GM19328 (cell line): ENCODE measurements around the gene MSS51.
"Not testable (repeated sequence)": the region's sequence is repeated elsewhere in the genome, so short reads cannot be mapped to it uniquely, and the experiment has no call there.

Experiments used
- ATAC-seq: cut with Tn5 transposase; IDR thresholded peaks from one replicate; pipeline ENCODE4 v1.9.1; 2021; ENCODE audit warnings: mild to moderate bottlenecking, moderate library complexity; ENCODE audit not compliant: unreplicated experiment

Gene MSS51

DNA sequence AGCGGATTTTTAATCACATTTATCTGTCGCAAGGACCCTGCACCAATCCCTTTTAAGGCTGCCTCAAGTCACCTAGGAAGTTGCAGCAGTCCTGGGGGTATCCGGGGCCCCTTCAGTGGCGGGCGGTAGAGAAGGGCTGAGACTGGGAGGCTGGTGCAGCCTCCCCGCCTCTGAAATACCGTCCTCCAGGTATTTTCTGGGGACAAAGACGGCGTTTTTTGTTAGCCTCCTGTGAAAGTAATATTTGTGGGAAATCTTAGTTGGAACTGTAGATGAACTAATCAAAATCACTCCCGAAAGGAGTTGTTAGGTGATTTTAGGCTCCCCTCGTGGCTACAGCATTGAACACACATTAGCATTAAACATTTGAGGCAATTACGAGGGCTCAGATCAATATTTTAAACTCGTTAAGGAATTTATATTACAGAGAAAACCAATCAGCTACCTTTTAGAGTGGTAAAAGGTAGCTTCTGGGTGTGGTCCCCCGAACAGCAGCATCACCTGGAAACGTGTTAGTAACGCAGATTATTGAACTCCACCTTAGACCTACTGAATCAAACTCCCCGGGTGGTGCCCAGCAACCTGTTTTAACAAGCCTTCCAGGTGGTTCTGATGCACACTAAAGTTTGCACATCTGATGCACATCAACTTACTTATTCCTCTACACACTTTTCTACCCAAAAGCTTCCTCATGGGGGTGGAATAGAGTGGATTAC, 19.0 kb downstream of the MSS51 start:
- peak; percentile 38 for ATAC-seq

DNA sequence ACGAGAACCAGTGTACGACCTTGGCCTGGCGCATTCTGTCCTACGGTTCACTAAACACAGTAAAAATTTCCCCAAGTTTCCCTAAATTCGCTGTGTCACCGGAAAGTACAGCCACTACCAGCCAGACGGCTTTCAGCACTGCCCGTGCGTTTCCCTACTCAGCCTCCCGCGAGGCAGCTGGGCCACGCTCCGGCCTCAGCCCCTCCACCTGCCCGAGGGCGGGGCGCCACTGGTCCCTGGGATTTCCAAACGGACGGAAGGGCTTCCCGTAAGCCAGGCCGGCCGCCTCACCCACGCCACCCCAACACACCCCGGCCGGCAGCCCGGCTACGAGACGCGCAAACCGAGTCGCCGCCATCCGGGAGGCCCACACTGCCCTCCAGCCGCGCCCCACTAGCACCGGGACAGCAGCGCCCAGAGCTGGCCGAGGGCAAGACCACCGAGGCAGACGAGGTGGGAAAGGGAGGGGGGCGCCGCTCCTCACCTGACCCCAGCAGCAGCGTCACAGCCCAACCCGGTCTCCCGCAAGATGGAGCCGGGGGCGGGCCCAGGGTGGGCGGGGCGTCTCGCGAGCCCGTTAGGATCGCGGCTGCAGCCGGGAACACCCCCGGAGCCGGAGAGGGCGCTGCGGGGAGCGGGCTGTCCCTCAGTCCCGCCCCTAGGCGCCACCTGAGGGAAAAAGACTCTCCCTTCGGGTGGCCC, 19.7 kb downstream of the MSS51 start, which contains the start of gene ANXA7:
Gene ANXA7 (minus strand): TSS at position 531 of the 702 bp plus-strand sequence. CDS start 13,202 bp downstream, outside the sequence.
- peak; percentile 85 for ATAC-seq

DNA sequence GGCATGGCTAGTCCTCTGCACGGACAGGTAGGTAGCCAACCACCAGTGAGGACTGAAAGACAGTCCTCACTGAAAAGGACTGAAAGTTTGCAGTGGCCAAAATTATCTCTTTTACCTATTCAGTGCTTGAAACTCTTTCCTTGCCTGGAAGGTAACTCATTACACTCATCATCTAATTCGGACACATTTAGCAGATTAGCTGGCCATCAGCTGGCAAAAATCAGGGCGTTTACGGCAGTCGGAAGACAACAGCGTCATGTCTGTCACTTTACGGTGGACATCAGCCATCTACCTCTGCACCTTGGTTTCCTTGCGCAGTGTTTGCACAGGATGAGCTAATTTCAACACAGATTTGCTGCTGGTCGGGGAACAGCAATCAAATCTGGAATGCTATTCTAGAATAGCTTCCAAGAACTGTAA, 20.2 kb downstream of the MSS51 start:
- peak; percentile 22 for ATAC-seq

DNA sequence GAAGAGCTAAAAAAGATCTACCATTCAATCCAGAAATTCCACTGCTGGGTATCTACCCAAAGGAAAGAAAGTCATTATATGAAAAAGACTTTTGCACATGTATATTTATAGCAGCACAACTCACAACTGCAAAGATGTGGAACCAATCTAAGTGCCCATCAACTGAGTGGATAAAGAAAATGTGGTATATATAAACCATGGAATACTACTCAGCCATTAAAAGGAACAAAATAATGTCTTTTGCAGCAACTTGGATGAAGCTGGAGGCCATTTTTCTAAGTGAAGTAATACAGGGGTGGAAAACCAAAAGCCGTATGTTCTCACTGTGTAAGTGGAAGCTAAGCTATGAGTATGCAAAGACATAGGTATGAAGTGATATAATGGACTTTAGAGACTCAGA, 22.5 kb downstream of the MSS51 start:
- no peak for ATAC-seq

DNA sequence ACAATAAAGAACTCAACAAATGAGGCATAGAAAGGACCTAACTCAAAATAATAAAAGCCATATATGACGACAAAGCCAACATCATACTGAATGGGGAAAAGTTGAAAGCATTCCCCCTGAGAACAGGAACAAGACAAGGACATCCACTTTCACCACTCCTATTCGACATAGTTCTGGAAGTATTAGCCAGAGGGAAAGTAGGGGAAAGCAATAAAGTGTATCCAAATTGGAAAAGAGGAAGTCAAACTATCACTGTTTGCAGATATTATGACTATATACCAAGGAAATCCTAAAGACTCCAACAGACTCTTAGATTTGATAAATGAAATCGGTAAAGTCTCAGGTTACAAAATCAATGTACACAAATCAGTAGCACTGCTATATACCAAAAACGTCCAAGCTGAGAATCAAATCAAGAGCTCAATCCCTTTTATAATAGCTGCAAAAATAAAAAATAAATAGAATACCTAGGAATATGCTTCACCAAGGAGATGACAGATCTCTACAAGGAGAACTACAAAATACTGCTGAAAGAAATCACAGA, 24.3 kb downstream of the MSS51 start:
- ATAC-seq: no peak

DNA sequence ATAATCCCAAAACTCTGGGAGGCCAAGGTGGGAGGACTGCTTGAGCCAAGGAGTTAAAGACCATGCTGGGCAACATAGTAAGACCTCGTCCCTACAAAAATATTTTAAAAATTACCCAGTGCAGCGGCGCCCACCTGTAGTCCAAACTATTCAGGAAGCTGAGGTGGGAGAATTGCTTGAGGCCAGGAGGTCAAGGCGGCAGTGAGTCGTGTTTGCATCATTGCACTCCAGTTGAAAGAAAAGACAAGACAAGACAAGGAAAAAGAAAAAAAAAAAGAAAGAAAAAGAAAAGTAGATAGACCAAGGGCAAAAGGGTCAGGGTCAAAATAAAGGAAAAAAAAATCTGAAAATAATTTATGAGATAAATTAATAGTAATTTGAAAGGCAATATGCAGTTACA, 25.3 kb downstream of the MSS51 start:
- ATAC-seq: no peak

DNA sequence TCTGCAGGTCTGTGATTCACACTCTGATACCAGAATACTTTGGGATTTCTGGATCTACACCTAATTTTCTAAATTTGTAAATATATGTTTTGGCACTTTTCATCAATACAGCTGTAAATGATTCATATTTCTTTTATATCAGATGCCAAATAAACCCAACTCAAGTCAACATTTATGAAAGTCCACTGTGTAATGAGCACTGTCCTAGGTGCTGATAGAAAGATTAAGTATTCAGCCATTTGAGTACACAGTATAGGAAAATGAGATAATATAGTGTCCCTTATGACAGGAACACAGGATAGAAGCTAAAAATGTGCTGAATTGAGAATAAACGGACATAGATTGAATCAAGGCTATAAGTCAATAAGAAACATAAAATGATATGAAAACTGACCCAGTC, 25.9 kb downstream of the MSS51 start:
- ATAC-seq: no peak

DNA sequence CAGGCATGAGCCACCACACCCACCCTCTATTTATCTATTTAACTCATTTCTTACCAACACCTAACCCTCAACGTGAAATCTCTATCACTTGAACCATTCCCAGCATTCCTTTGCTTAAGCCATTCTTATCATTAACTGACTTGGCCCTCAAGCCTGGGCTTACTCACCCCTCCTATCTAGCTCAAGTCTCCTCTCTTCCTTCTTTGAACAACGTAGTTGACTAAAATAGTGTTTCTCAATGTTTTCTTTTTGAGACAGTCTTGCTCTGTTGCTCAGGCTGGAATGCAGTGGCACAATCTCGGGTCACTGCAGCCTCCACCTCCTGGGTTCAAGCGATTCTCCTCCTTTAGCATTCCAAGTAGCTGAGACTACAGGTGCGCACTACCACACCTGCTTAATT, 26.5 kb downstream of the MSS51 start:
- no peak for ATAC-seq

DNA sequence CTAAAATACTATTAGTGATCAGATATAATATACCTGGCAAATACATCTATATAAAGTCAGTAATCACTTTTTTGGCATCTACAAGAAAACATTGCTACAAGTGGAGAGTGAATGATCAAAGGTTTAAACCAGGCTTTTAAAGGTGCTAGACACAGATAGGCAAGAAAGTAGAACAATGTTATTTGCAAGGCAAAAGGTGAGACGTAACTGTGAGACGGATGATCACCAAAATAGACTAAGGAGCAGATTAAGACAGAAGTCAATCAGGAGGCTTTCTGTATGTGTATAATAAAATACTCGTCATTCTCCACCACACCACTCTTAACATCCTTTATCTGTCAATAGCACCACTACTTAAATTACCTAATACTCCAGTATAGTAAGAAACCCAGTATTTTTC, 27.8 kb downstream of the MSS51 start:
- ATAC-seq: no peak

DNA sequence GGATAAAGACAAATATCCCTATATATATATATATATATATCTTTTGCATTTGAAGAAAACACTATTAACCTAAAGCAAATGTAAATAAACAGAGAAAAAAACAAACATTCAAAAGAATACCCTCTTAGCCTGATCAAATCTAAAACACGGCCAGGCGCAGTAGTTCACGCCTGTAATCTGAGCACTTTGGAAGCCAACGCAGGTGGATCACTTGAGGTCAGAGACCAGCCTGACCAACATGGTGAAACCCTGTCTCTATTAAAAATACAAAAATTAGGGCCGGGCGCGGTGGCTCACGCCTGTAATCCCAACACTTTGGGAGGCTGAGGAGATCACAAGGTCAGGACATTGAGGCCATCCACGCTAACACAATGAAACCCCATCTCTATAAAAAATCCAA, 28.7 kb downstream of the MSS51 start:
- no peak for ATAC-seq

DNA sequence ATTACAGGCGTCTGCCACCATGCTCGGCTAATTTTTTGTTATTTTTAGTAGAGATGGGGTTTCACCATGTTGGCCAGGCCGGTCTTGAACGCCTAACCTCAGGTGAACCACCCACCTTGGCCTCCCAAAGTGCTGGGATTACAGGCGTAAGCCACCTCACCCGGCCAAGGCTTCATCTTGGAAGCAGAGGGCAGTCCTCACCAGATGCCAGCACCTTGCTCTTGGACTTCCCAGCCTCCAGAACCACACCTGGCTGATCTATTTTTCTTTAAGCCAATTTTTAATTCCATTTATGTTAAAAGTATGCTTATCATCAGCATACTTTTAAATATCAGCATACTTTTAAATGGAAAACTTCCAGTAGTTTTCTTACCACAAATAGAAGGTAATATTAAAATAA, 31.7 kb downstream of the MSS51 start:
- no peak for ATAC-seq

DNA sequence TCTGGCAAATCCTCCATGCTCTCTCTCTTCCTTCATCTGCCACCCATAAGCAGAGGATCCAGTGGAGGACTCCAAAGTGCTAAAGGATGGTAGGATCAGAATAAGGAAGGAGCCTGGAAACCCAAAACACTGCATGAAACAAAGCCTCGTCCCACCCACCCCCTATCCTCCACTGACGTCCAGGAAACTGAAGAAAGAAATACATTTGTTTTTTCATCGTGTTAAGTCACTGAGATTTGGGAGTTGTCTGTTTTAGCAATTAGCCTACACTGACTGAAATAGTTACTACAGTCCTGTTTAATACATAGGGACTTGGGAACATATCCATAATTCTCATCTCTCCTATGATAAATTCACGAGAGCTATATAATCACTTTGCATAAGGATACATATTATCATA, 34.3 kb downstream of the MSS51 start:
- no peak for ATAC-seq

DNA sequence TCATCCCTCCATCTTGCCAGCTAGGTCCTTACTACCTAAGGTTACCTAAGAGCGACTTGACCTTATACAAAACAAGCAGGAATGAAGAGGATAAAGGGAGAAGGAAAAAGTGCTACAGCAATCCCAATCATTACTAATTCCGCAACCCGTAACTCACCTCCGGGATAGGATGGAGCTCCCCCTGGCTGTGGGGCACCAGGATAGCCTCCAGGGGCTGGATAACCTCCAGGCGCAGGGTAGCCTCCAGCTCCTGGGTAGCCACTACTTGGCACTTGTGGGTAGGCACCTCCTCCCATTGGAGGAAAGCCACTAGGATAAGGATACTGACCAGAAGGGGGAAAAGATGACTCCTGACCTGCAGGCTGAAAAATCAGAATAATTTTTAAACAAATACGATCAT, 35.3 kb downstream of the MSS51 start:
- no peak for ATAC-seq

DNA sequence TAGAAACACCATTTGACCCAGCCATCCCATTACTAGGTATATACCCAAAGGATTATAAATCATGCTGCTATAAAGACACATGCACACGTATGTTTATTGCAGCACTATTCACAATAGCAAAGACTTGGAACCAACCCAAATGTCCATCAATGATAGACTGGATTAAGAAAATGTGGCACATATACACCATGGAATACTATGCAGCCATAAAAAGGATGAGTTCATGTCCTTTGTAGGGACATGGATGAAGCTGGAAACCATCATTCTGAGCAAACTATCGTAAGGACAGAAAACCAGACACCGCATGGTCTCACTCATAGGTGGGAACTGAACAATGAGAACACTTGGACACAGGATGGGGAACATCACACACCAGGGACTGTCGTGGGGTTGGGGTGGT, 39.0 kb downstream of the MSS51 start:
- not testable (repeated sequence) for ATAC-seq

DNA sequence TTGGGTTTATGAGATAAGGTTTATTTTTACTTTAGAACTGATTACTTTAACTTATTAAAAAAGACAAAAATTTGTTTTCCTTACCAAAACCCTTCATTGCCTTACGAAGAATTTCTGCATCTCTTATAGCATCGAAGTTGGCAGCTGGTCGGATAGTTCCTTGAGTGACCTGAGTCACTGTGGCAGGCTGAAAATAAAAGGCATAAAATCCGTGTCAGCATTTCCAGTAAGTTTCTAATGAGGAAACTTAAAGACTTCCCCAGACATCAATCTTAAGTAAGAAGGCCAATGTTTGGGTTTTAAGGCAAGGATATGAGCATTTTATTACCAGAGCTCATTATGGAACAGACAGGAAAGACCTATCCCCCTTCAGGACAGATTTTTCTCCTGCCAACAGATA, 45.1 kb downstream of the MSS51 start:
- ATAC-seq: no peak

DNA sequence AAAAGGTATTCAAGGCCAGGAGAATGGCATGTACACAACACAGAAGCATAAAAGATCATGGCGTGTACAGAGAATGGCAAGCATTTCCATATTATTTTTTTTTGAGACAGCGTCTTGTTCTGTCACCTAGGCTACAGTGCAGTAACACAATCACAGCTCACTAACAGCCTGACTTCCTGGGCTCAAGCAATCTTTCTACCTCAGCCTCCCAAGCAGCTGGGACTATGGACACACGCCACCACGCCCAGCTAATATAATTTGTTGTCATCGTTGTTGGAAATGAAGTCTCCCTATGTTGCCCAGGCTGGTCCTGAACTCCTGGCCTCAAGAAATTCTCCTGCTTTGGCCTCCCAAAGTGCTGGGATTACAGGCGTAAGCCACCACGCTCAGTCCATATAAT, 46.8 kb downstream of the MSS51 start:
- ATAC-seq: no peak

DNA sequence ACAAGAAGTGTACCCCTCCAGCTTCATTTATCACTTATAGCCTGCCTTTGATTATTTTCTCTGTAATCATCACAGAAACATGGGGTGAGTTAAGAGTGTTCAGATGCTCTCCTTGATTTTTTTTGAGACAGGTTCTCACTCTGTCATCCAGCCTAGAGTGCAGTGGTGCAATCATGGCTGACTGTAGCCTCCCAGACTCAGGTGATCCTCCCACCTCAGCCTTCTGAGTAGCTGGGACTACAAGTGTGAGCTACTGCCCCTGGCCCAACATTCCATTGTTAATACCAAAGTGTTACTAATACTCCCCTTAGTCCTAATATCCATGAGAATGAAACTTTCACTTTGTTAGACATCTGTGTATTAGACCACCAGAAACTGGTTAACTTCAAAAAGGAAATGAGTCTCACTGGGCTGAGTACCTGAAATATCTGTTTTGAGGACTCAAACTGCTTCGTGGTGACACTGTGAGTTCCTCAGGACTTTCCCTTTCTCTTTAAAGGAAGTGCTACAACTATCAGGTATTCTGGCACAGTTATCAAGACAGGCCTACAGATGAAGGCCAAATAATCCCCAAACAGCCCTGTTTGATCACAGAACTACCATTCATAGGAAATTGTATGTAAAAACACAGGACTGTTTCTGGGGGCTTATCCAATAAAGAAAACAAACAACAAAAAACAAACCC, 54.2 kb downstream of the MSS51 start:
- no peak for ATAC-seq

DNA sequence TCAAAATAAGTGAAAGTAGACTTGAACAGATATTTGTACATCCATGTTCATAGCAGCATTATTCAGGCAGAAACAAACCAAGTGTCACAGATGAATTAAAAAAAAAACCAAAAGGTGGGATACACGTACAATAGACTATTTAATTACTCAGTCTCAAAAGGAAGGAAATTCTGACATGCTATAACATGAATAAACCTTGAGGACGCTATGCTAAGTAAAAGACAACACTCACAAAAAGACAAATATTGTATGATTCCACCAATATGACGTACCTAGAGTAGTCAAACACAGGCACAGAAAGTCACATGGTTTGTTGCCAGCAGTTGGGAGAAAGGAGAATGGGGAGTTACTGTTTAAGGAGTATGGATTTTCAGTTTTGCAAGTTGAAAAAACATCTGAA, 56.7 kb downstream of the MSS51 start:
- no peak for ATAC-seq
